ENCODE measurements around the gene RBM24.

- TF ChIP-seq, protein P1, sequence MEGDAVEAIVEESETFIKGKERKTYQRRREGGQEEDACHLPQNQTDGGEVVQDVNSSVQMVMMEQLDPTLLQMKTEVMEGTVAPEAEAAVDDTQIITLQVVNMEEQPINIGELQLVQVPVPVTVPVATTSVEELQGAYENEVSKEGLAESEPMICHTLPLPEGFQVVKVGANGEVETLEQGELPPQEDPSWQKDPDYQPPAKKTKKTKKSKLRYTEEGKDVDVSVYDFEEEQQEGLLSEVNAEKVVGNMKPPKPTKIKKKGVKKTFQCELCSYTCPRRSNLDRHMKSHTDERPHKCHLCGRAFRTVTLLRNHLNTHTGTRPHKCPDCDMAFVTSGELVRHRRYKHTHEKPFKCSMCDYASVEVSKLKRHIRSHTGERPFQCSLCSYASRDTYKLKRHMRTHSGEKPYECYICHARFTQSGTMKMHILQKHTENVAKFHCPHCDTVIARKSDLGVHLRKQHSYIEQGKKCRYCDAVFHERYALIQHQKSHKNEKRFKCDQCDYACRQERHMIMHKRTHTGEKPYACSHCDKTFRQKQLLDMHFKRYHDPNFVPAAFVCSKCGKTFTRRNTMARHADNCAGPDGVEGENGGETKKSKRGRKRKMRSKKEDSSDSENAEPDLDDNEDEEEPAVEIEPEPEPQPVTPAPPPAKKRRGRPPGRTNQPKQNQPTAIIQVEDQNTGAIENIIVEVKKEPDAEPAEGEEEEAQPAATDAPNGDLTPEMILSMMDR (IDR thresholded peaks at IDR 0.05; ENCODE audit: insufficient read depth, low read length), result no peak
- no peak for TF ChIP-seq GABPA (IDR thresholded peaks at IDR 0.05; ENCODE audit: low read depth)
- TF ChIP-seq POLR2AphosphoS5 (IDR thresholded peaks at IDR 0.05; ENCODE audit: low read depth), result no peak
These were observed 10.6 kb downstream of the RBM24 start for GRCh38 chr6:17291778-17292177.

All from HL-60 (cell line).